HG02870 (cell line): ENCODE results near the gene USP17L11.
"Not testable (repeated sequence)": the region's sequence is repeated elsewhere in the genome, so short reads cannot be mapped to it uniquely, and the experiment has no call there.

Experiments used
- ATAC-seq: cut with Tn5 transposase; IDR thresholded peaks from one replicate; pipeline ENCODE4 v1.9.1; 2021; ENCODE audit warnings: mild to moderate bottlenecking, moderate library complexity; ENCODE audit not compliant: unreplicated experiment

USP17L11 gene

GRCh38 chr4:9215105-9215504 is at the start of gene USP17L11:
TSS of gene USP17L11 (plus strand) at chr4:9215405. CDS start at chr4:9215405, 0 bp downstream.
- not testable (repeated sequence) for ATAC-seq

GRCh38 chr4:9165990-9166389 is 49.2 kb upstream of the USP17L11 start:
- not testable (repeated sequence) for ATAC-seq

GRCh38 chr4:9169791-9170459 is 45.3 kb upstream of the USP17L11 start, which contains the start of gene FAM90A26:
TSS of gene FAM90A26 (plus strand) at chr4:9170409. CDS start at chr4:9173173, 2,764 bp downstream.
- not testable (repeated sequence) for ATAC-seq

GRCh38 chr4:9210357-9210756 is 4.8 kb upstream of the USP17L11 start, which contains the start of gene USP17L10:
TSS of gene USP17L10 (plus strand) at chr4:9210657. CDS start at chr4:9210657, 0 bp downstream.
- not testable (repeated sequence) for ATAC-seq

- ATAC-seq, result not testable (repeated sequence)
These were observed 504 bp upstream of the USP17L11 start for GRCh38 chr4:9214701-9215100.

GRCh38 chr4:9219852-9220251 is 4.6 kb downstream of the USP17L11 start, which contains the start of gene USP17L12:
TSS of gene USP17L12 (plus strand) at chr4:9220152. CDS start at chr4:9220152, 0 bp downstream.
- not testable (repeated sequence) for ATAC-seq

- not testable (repeated sequence) for ATAC-seq
These were observed 9.4 kb downstream of the USP17L11 start, which contains the start of gene USP17L13 for GRCh38 chr4:9224596-9224995. TSS of gene USP17L13 (plus strand) at chr4:9224896. CDS start at chr4:9224896, 0 bp downstream.

- not testable (repeated sequence) for ATAC-seq
These were observed 15.0 kb downstream of the USP17L11 start for GRCh38 chr4:9230249-9230648.

GRCh38 chr4:9234085-9234484 is 18.9 kb downstream of the USP17L11 start, which contains the start of gene USP17L15:
TSS of gene USP17L15 (plus strand) at chr4:9234385. CDS start at chr4:9234385, 0 bp downstream.
- ATAC-seq, result not testable (repeated sequence)

GRCh38 chr4:9238461-9238860 is 23.3 kb downstream of the USP17L11 start:
- ATAC-seq, result not testable (repeated sequence)

- not testable (repeated sequence) for ATAC-seq
These were observed 28.4 kb downstream of the USP17L11 start, which contains the start of gene USP17L17 for GRCh38 chr4:9243579-9243978. TSS of gene USP17L17 (plus strand) at chr4:9243879. CDS start at chr4:9243879, 0 bp downstream.

- not testable (repeated sequence) for ATAC-seq
These were observed 32.9 kb downstream of the USP17L11 start, which contains the start of gene USP17L18 for GRCh38 chr4:9247953-9248680. TSS of gene USP17L18 (plus strand) at chr4:9248630. CDS start at chr4:9248630, 0 bp downstream.

GRCh38 chr4:9253078-9253477 is 37.9 kb downstream of the USP17L11 start, which contains the start of gene USP17L19:
TSS of gene USP17L19 (plus strand) at chr4:9253378. CDS start at chr4:9253378, 0 bp downstream.
- not testable (repeated sequence) for ATAC-seq

GRCh38 chr4:9257824-9258223 is 42.6 kb downstream of the USP17L11 start, which contains the start of gene USP17L20:
TSS of gene USP17L20 (plus strand) at chr4:9258124. CDS start at chr4:9258124, 0 bp downstream.
- not testable (repeated sequence) for ATAC-seq

- ATAC-seq, result not testable (repeated sequence)
These were observed 47.4 kb downstream of the USP17L11 start, which contains the start of gene USP17L21 for GRCh38 chr4:9262572-9262971. TSS of gene USP17L21 (plus strand) at chr4:9262872. CDS start at chr4:9262872, 0 bp downstream.
